GM21360 (cell line): ENCODE results near the gene CC2D1A.

ENCODE experiments used
- ATAC-seq: cut with Tn5 transposase; IDR thresholded peaks from one replicate; pipeline ENCODE4 v1.9.1; 2021; ENCODE audit warnings: mild to moderate bottlenecking, moderate library complexity; ENCODE audit not compliant: unreplicated experiment

The CC2D1A gene

GRCh38 chr19:13978351-13979243 is 72.6 kb downstream of the CC2D1A start:
- ATAC-seq, result no peak

GRCh38 chr19:13979244-13979615 is 73.2 kb downstream of the CC2D1A start:
- no peak for ATAC-seq

GRCh38 chr19:13979686-13980085 is 73.7 kb downstream of the CC2D1A start:
- ATAC-seq, result no peak

- no peak for ATAC-seq
Measured at GRCh38 chr19:13980340-13980739, 74.3 kb downstream of the CC2D1A start.
